HFF-Myc (cell line): ENCODE measurements around the gene ZNF277.

ENCODE experiments used
- DNase-seq: peaks from one replicate; pipeline ENCODE4 v3.0.0-alpha.2; 2011; ENCODE audit warnings: low read depth; ENCODE audit errors: extremely low read depth
- H3K4me3 ChIP-seq: replicated peaks from 2 replicates; pipeline ENCODE4 v1.5.1; 2011; ENCODE audit warnings: low read depth, mild to moderate bottlenecking, control low read depth, low read length
- CTCF ChIP-seq: IDR thresholded peaks from 2 replicates; pipeline ENCODE4 v1.5.1; 2012; ENCODE audit warnings: mild to moderate bottlenecking, low read depth, low read length, control low read depth; ENCODE audit errors: missing control alignments

ZNF277 gene

GRCh38 chr7:112206238-112206990 is at the start of gene ZNF277, which contains the start of gene DOCK4:
Gene ZNF277, plus strand, starts transcription at chr7:112206695. Its CDS starts 22 bp downstream, at chr7:112206717.
Gene DOCK4, minus strand, starts transcription at chr7:112206399. Its CDS starts 261 bp downstream, at chr7:112206138.
- DNase-seq, result peak; percentile 98
- H3K4me3 ChIP-seq, result peak within 1 kb of the TSS; percentile 92
- no peak for TF ChIP-seq CTCF

GRCh38 chr7:112157072-112157471 is 49.4 kb upstream of the ZNF277 start:
- no peak overlapping the region for H3K4me3 ChIP-seq
- DNase-seq, result no peak
- TF ChIP-seq CTCF, result no peak

- no peak overlapping the region for H3K4me3 ChIP-seq
- TF ChIP-seq CTCF, result no peak
- DNase-seq, result no peak
Observed at GRCh38 chr7:112159351-112159750, 47.1 kb upstream of the ZNF277 start.

GRCh38 chr7:112160130-112160770 is 46.2 kb upstream of the ZNF277 start:
- no peak for TF ChIP-seq CTCF
- DNase-seq, result no peak
- H3K4me3 ChIP-seq, result no peak overlapping the region

GRCh38 chr7:112160771-112161150 is 45.7 kb upstream of the ZNF277 start:
- TF ChIP-seq CTCF, result no peak
- no peak for DNase-seq
- no peak overlapping the region for H3K4me3 ChIP-seq

GRCh38 chr7:112161253-112162141 is 45.0 kb upstream of the ZNF277 start:
- no peak for DNase-seq
- no peak overlapping the region for H3K4me3 ChIP-seq
- no peak for TF ChIP-seq CTCF
